Measurements from ENCODE around the gene RNF169.
"Not testable (repeated sequence)": the region's sequence is repeated elsewhere in the genome, so short reads cannot be mapped to it uniquely, and the experiment has no call there.

RNF169 gene

GRCh38 chr11:74824285-74824982 is 75.8 kb downstream of the RNF169 start:
- no peak overlapping the region for H3K4me3 ChIP-seq (ENCODE audit: extremely low read depth, insufficient read depth, low read length, poor library complexity, severe bottlenecking)
- H3K36me3 ChIP-seq (ENCODE audit: control insufficient read depth, insufficient read depth, low read length), result peaks cover 65% of the 10 kb centered on the region
- no peak overlapping the region for H3K27ac ChIP-seq (ENCODE audit: low read depth, low read length, severe bottlenecking)
- 100% methylated on average over 1 of the region's 1 CpG for WGBS, 2 experiments (ENCODE audit: insufficient coverage in 2 of 2)
- H3K4me1 ChIP-seq (ENCODE audit: control insufficient read depth, insufficient read depth, low read length, poor library complexity, severe bottlenecking), result peaks cover 15% of the 10 kb centered on the region
- peaks cover 42% of the 10 kb centered on the region for H3K9me3 ChIP-seq (ENCODE audit: control insufficient read depth, low read length)

- 83% methylated on average over 1 of the region's 2 CpGs; no CpG with 5 or more reads in 1 of the 2 experiments for WGBS, 2 experiments (ENCODE audit: insufficient coverage in 2 of 2)
- not testable (repeated sequence) for H3K27ac ChIP-seq (ENCODE audit: low read depth, low read length, severe bottlenecking); H3K4me1 ChIP-seq (ENCODE audit: control insufficient read depth, insufficient read depth, low read length, poor library complexity, severe bottlenecking); H3K4me3 ChIP-seq (ENCODE audit: extremely low read depth, insufficient read depth, low read length, poor library complexity, severe bottlenecking)
- peaks cover 70% of the 10 kb centered on the region for H3K36me3 ChIP-seq (ENCODE audit: control insufficient read depth, insufficient read depth, low read length)
- H3K9me3 ChIP-seq (ENCODE audit: control insufficient read depth, low read length), result peaks cover 42% of the 10 kb centered on the region
Measured at GRCh38 chr11:74825596-74825995, 76.9 kb downstream of the RNF169 start.

GRCh38 chr11:74826901-74827300 is 78.3 kb downstream of the RNF169 start:
- 92 to 94% methylated on average over 2 to 4 of the region's 4 CpGs for WGBS, 2 experiments (ENCODE audit: insufficient coverage in 2 of 2)
- Histone ChIP-seq H3K4me3 (ENCODE audit: extremely low read depth, insufficient read depth, low read length, poor library complexity, severe bottlenecking) (no peak overlapping the region), H3K27ac (ENCODE audit: low read depth, low read length, severe bottlenecking) (no peak overlapping the region), H3K36me3 (ENCODE audit: control insufficient read depth, insufficient read depth, low read length) (peaks cover 67% of the 10 kb centered on the region), H3K4me1 (ENCODE audit: control insufficient read depth, insufficient read depth, low read length, poor library complexity, severe bottlenecking) (no peaks in the 10 kb centered on the region), H3K9me3 (ENCODE audit: control insufficient read depth, low read length) (peaks cover 42% of the 10 kb centered on the region)

GRCh38 chr11:74837191-74837590 is 88.5 kb downstream of the RNF169 start:
- Histone ChIP-seq H3K36me3 (ENCODE audit: control insufficient read depth, insufficient read depth, low read length) (peaks cover 71% of the 10 kb centered on the region), H3K4me3 (ENCODE audit: extremely low read depth, insufficient read depth, low read length, poor library complexity, severe bottlenecking) (no peak overlapping the region), H3K27ac (ENCODE audit: low read depth, low read length, severe bottlenecking) (no peak overlapping the region), H3K4me1 (ENCODE audit: control insufficient read depth, insufficient read depth, low read length, poor library complexity, severe bottlenecking) (peaks cover 26% of the 10 kb centered on the region), H3K9me3 (ENCODE audit: control insufficient read depth, low read length) (no peaks in the 10 kb centered on the region)
- WGBS, 2 experiments (ENCODE audit: insufficient coverage in 2 of 2), result 100% methylated on average over 1 of the region's 1 CpG; no CpG with 5 or more reads in 1 of the 2 experiments

GRCh38 chr11:74838188-74838587 is 89.5 kb downstream of the RNF169 start:
- Histone ChIP-seq H3K9me3 (ENCODE audit: control insufficient read depth, low read length) (no peaks in the 10 kb centered on the region), H3K27ac (ENCODE audit: low read depth, low read length, severe bottlenecking) (peak overlapping the region; percentile 70), H3K36me3 (ENCODE audit: control insufficient read depth, insufficient read depth, low read length) (peaks cover 73% of the 10 kb centered on the region), H3K4me1 (ENCODE audit: control insufficient read depth, insufficient read depth, low read length, poor library complexity, severe bottlenecking) (peaks cover 26% of the 10 kb centered on the region), H3K4me3 (ENCODE audit: extremely low read depth, insufficient read depth, low read length, poor library complexity, severe bottlenecking) (no peak overlapping the region)
- WGBS, 2 experiments (ENCODE audit: insufficient coverage in 2 of 2), result no CpG with 5 or more reads among the region's 1 CpG

- Histone ChIP-seq H3K9me3 (ENCODE audit: control insufficient read depth, low read length) (no peaks in the 10 kb centered on the region), H3K27ac (ENCODE audit: low read depth, low read length, severe bottlenecking) (peak overlapping the region; percentile 26), H3K36me3 (ENCODE audit: control insufficient read depth, insufficient read depth, low read length) (peaks cover 76% of the 10 kb centered on the region), H3K4me1 (ENCODE audit: control insufficient read depth, insufficient read depth, low read length, poor library complexity, severe bottlenecking) (peaks cover 26% of the 10 kb centered on the region), H3K4me3 (ENCODE audit: extremely low read depth, insufficient read depth, low read length, poor library complexity, severe bottlenecking) (no peak overlapping the region)
- WGBS, 2 experiments (ENCODE audit: insufficient coverage in 2 of 2), result no CpG with 5 or more reads among the region's 1 CpG
Measured at GRCh38 chr11:74839446-74839845, 90.8 kb downstream of the RNF169 start.

- Histone ChIP-seq H3K4me3 (ENCODE audit: extremely low read depth, insufficient read depth, low read length, poor library complexity, severe bottlenecking) (no peak overlapping the region), H3K9me3 (ENCODE audit: control insufficient read depth, low read length) (no peaks in the 10 kb centered on the region), H3K4me1 (ENCODE audit: control insufficient read depth, insufficient read depth, low read length, poor library complexity, severe bottlenecking) (peaks cover 26% of the 10 kb centered on the region), H3K36me3 (ENCODE audit: control insufficient read depth, insufficient read depth, low read length) (peaks cover 74% of the 10 kb centered on the region), H3K27ac (ENCODE audit: low read depth, low read length, severe bottlenecking) (peak overlapping the region; percentile 74)
- WGBS, 2 experiments (ENCODE audit: insufficient coverage in 2 of 2), result 92% methylated on average over 2 of the region's 2 CpGs
Measured at GRCh38 chr11:74839971-74840370, 91.3 kb downstream of the RNF169 start.

- no peak overlapping the region for H3K4me3 ChIP-seq (ENCODE audit: extremely low read depth, insufficient read depth, low read length, poor library complexity, severe bottlenecking)
- peak overlapping the region; percentile 74 for H3K27ac ChIP-seq (ENCODE audit: low read depth, low read length, severe bottlenecking)
- no CpG with 5 or more reads among the region's 2 CpGs for WGBS, 2 experiments (ENCODE audit: insufficient coverage in 2 of 2)
- peaks cover 74% of the 10 kb centered on the region for H3K36me3 ChIP-seq (ENCODE audit: control insufficient read depth, insufficient read depth, low read length)
- no peaks in the 10 kb centered on the region for H3K9me3 ChIP-seq (ENCODE audit: control insufficient read depth, low read length)
- H3K4me1 ChIP-seq (ENCODE audit: control insufficient read depth, insufficient read depth, low read length, poor library complexity, severe bottlenecking), result peaks cover 26% of the 10 kb centered on the region
Measured at GRCh38 chr11:74840486-74840885, 91.8 kb downstream of the RNF169 start.

GRCh38 chr11:74842967-74843366 is 94.3 kb downstream of the RNF169 start:
- H3K9me3 ChIP-seq (ENCODE audit: control insufficient read depth, low read length), result no peaks in the 10 kb centered on the region
- peaks cover 21% of the 10 kb centered on the region for H3K4me1 ChIP-seq (ENCODE audit: control insufficient read depth, insufficient read depth, low read length, poor library complexity, severe bottlenecking)
- H3K36me3 ChIP-seq (ENCODE audit: control insufficient read depth, insufficient read depth, low read length), result peaks cover 65% of the 10 kb centered on the region
- WGBS, 2 experiments (ENCODE audit: insufficient coverage in 2 of 2), result 97 to 98% methylated on average over 13 of the region's 13 CpGs
- no peak overlapping the region for H3K4me3 ChIP-seq (ENCODE audit: extremely low read depth, insufficient read depth, low read length, poor library complexity, severe bottlenecking)
- no peak overlapping the region for H3K27ac ChIP-seq (ENCODE audit: low read depth, low read length, severe bottlenecking)

- Histone ChIP-seq H3K36me3 (ENCODE audit: control insufficient read depth, insufficient read depth, low read length) (peaks cover 66% of the 10 kb centered on the region), H3K4me3 (ENCODE audit: extremely low read depth, insufficient read depth, low read length, poor library complexity, severe bottlenecking) (no peak overlapping the region), H3K27ac (ENCODE audit: low read depth, low read length, severe bottlenecking) (no peak overlapping the region), H3K4me1 (ENCODE audit: control insufficient read depth, insufficient read depth, low read length, poor library complexity, severe bottlenecking) (peaks cover 18% of the 10 kb centered on the region), H3K9me3 (ENCODE audit: control insufficient read depth, low read length) (no peaks in the 10 kb centered on the region)
- 82% methylated on average over 3 of the region's 3 CpGs; no CpG with 5 or more reads in 1 of the 2 experiments for WGBS, 2 experiments (ENCODE audit: insufficient coverage in 2 of 2)
Measured at GRCh38 chr11:74844072-74844471, 95.4 kb downstream of the RNF169 start.

GRCh38 chr11:74844865-74845264 is 96.2 kb downstream of the RNF169 start:
- WGBS, 2 experiments (ENCODE audit: insufficient coverage in 2 of 2), result 97 to 98% methylated on average over 3 to 4 of the region's 4 CpGs
- Histone ChIP-seq H3K4me3 (ENCODE audit: extremely low read depth, insufficient read depth, low read length, poor library complexity, severe bottlenecking) (no peak overlapping the region), H3K9me3 (ENCODE audit: control insufficient read depth, low read length) (no peaks in the 10 kb centered on the region), H3K27ac (ENCODE audit: low read depth, low read length, severe bottlenecking) (no peak overlapping the region), H3K4me1 (ENCODE audit: control insufficient read depth, insufficient read depth, low read length, poor library complexity, severe bottlenecking) (peaks cover 16% of the 10 kb centered on the region), H3K36me3 (ENCODE audit: control insufficient read depth, insufficient read depth, low read length) (peaks cover 66% of the 10 kb centered on the region)
